Measurements from ENCODE around the gene ZFR.
A peak's percentile ranks its signal among the peaks of the same experiment; 100 is the strongest.
"Not testable (repeated sequence)": the region's sequence is repeated elsewhere in the genome, so short reads cannot be mapped to it uniquely, and the experiment has no call there.

The ZFR gene

GRCh38 chr5:32355686-32356085, 88.9 kb downstream of the ZFR start:
- DNase-seq, result no peak

- no peak for DNase-seq
These were observed 91.1 kb downstream of the ZFR start for GRCh38 chr5:32353420-32353819.

DNA sequence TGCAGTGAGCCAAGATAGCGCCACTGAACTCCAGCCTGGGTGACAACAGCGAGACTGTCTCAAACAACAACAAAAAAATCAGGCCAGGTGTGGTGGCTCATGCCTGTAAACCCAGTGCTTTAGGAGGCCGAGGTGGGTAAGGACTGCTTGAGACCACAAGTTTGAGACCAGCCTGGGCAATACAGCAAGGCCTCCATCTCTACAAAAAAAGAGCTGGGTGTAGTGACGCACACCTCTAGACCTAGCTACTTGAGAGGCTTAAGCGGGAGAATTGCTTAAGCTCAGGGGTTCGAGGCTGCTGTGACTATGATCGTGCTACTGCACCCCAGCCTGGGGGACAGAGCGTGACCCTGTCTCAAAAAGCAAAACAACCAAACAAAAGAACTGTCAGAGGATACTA, 91.9 kb downstream of the ZFR start:
- no peak for DNase-seq

DNA sequence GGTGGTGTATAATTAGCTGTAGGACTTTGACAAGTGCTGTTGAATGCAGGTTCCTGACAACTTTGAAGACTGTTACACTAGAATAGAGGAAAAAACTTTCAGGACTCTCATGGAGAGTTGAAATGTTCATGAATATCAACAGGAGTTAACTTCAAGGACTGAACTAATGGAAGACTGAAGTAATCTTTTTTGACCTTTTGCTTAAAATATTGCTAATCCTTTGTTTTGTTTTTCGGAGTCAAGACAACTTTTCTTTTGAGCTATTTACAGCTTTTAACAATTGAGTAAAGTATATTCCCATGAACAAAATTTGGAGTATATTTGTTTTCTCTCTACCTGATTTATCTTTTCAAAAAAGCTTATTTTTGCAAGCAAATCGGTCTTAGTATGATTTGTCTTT, 97.7 kb downstream of the ZFR start:
- DNase-seq, result no peak

GRCh38 chr5:32343058-32343672, 101.4 kb downstream of the ZFR start:
- peak; percentile 44 for DNase-seq

GRCh38 chr5:32342656-32343055, 101.9 kb downstream of the ZFR start:
- peak; percentile 98 for DNase-seq

DNA sequence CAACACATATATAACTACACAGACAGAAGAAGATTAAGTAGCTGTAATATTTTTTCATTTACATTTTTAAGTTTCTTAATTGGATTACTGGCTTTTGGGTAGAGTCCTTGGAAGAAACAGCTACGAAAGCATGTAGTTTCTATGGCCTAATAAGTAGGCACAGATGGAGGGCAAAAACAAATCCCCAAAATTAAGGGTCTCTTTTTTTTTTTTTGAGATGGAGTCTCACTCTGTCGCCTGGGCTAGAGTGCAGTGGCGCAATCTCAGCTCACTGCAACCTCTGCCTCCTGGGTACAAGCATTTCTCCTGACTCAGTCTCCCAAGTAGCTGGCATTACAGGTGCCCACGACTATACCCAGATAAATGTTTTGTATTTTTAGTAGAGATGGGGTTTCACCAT, 104.7 kb downstream of the ZFR start:
- DNase-seq, result no peak

DNA sequence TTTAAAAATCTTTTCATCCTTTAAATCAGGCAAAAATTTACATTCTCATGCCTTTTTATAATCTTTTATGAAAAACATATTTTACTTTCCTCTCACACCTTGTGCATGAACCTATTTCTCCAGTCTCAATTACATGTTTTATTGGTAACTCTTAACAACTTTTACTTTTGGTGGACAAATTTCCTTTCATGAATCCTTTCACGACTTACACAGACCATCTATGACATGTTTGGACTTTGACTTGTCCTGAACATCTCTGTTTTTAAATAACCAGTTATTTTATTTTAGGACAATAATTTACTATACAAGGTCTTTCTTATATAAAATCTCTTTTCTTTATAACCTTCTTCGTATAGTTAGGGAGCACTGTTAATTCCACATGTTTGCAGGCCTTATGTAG, 105.3 kb downstream of the ZFR start:
- DNase-seq, result no peak

DNA sequence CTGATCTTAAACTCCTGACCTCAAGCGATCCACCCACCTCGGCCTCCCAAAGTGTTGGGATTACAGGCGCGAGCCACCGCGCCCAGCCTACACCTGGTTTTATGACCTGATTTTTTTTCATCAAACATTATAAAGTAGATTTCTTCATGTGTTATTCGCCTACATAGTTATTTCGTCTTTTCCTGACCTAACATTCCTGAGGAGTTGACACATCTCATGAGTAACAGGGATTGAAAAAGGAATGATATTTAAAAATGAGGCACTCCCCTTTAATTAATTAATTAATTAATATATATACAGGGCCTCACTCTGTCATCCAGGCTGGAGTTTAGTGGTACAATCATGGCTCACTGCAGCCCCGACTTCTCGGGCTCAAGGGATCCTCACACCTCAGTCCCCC, 111.6 kb downstream of the ZFR start:
- no peak for DNase-seq

- no peak for DNase-seq
These were observed 112.2 kb downstream of the ZFR start for GRCh38 chr5:32332361-32332760.

- no peak for DNase-seq
These were observed 112.6 kb downstream of the ZFR start for GRCh38 chr5:32331935-32332274.

- DNase-seq, result no peak
These were observed 113.2 kb downstream of the ZFR start for GRCh38 chr5:32331217-32331934.

DNA sequence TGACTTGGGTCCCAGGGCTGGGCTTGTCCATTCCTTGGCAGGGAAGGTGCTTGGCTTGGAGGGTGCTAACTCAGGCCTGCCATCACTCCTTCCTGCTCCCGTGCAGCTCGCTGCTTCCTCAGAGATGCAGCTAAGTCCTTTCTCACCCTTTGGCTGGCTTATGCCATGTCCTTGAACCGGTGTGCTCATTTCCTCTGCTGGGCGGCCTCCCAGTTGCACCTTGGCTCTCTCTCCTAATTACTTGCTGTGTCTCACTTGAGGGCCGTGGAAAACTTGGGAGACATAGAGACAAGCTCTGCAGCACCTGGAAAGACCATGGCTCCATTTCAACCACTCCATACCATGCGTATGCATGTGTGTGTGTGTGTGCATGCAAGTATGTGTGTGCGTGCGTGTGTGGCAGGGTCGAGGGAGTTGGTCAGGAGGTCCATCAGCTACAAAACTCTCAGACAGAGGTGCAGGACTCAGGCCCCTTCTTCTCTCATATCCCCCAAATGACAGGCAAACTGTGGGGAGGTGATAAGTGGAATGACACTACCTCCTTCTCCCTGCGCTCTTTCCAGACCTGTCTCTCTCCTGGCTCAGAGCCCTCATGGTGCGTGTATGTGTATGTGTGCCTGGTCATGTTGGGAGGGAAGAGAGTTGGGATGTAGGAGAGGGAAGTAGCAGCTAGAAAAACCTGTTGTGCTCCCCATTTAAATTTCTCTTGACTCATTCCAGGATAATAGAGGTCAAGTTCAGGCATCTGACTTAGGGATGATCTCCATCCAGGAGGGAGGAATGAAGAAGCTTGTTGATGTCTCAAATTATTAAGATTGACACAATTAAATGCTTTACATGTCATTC, 114.2 kb downstream of the ZFR start:
- no peak for DNase-seq

- DNase-seq, result peak; percentile 27
These were observed 115.1 kb downstream of the ZFR start for GRCh38 chr5:32329395-32329834.

GRCh38 chr5:32326216-32326772, 118.2 kb downstream of the ZFR start:
- DNase-seq, result no peak

GRCh38 chr5:32325616-32326015, 118.9 kb downstream of the ZFR start:
- DNase-seq, result no peak

- DNase-seq, result no peak
These were observed 119.5 kb downstream of the ZFR start for GRCh38 chr5:32325062-32325461.

- no peak for DNase-seq
These were observed 120.8 kb downstream of the ZFR start for GRCh38 chr5:32323741-32324140.

- no peak for DNase-seq
These were observed 121.7 kb downstream of the ZFR start for GRCh38 chr5:32322882-32323281.

DNA sequence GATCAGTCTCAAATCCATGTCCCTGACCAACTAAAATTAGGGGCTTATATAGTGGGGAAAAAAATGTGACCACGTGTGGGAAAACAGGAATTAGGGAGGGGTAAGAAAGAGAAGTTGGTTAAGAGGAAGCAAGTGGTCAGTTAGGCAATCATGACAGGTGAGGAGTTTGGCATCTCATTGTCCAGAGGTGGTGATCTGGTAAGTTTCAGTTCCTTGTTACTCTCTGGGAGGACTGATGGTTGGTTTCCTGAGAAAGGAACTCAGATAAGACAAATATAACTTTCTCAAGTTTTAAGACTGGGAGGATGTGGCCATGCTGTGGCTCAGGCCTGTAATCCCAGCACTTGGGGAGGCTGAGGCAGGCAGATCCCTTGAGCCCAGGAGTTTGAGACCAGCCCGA, 122.8 kb downstream of the ZFR start:
- not testable (repeated sequence) for DNase-seq

DNA sequence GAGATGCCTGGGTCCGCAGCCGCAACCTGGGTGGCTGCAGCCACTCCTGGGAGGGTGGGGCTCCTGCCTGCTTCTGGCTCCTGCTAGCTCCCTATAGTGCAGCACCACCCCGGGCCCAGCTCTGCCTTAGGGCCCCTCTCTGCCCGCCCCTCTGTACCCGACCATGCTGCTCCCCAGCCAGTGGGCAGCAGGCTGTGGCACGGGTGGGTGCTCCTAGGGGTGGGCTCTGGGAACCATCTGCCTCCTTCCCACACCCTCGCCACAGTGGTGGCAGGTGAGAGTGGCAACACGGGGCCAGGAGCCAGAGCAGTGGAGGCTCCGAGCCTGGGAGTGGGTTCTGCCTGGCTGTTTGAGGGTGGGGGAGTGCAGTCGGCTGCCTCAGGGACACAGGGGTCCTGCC, 124.0 kb downstream of the ZFR start:
- DNase-seq, result no peak

GRCh38 chr5:32319926-32320543, 124.5 kb downstream of the ZFR start:
- DNase-seq, result no peak

GRCh38 chr5:32319392-32319791, 125.1 kb downstream of the ZFR start:
- DNase-seq, result no peak
